HG02588 (cell line): ENCODE measurements around the gene SELENON.

Experiments used
- ATAC-seq: cut with Tn5 transposase; IDR thresholded peaks from one replicate; pipeline ENCODE4 v1.9.1; 2021; ENCODE audit warnings: mild to moderate bottlenecking, moderate library complexity; ENCODE audit not compliant: unreplicated experiment

Gene SELENON

GRCh38 chr1:25769625-25770383 is 30.2 kb upstream of the SELENON start:
- ATAC-seq: no peak

DNA sequence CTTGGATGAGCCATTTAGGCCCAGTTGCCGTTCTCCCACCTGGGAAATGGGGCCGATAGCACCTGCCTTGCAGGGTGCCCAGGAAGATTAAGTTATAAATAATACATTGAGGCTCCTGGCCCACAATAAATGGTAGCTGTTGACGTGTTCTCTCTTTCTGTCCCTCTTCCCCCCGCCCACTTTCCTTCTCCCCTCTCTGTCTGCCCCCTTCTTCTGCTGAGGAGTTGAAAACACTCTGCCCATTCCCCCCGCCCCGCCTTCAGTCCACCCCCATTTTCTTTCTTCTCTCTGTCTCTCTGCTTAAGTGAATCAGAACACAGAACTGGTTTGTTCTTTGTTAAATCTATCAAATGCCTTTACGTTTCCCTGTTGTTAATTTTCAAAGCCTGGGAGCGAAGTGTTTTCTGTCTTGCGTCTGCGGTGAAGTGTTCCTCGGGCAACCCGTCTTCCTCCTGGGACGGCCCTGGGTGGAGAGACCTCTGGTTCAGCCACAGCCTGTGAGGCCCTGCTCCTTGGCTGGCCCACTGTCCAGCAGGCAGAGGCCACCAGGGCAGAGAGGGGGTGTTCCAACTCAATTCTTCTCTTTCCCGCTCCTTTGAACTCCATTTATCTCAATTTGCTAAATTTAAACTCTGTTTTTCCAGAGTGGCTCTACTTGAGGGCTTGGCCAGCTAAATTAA is 29.3 kb upstream of the SELENON start:
- no peak for ATAC-seq

DNA sequence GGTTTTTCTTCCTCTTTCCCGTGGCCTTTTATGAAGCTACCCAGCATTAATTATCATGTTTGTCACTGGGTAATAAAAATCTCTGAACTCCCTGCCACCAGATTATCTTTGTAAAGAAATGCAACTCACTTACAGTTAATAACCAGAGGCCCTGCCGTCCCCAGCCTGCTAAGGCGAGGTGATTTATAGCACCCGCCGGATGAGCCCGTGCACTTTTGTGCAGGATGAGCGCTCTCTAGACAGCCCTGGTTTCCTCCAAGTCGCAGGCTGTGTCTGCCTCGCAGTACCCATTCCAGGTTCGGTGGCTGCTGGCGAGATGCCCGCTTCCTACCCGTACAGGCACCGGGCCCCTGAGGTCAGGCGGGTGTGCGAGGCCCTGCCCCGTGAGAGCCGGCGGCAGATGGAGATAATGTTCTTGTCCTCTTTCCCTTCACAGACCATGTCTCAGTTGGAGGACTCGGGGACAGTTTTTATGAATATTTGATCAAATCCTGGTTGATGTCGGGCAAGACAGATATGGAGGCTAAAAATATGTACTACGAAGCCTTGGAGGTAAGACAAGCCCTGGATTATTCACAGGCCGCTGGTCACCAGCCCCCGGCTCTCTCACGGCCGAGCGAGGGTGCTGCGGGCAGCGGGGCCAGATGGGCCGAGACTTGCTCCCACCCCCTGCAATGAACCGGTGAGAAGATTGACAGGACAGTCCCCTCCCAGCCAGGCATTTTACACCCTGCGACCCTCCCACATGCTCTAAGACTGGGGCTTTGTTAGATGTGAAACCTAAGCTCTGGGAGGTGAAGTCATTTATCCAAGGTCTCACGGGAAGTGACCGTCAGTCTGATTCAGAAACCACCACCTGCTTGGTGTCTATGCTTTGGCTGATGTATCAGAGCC is 28.5 kb upstream of the SELENON start:
- ATAC-seq: no peak

DNA sequence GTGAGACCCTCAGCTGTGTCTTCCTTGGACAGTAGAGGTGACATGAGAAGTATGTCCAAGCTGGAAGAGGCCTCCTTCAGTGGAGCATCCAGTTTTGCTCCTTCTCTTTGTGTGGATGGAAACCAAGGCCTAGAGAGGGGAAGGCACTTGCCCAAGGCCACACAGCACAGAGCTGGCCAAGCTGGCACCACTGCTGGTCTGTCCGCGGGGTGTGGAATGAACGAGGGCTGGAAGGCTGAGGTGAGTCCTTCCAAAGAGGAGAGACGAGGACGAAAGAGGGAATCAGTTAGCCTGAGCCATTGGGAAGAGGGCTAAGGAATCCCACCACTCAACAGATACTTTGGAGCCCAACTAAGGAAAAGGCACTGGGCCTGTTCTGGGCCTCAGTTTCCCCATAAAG is 27.8 kb upstream of the SELENON start:
- ATAC-seq: no peak

DNA sequence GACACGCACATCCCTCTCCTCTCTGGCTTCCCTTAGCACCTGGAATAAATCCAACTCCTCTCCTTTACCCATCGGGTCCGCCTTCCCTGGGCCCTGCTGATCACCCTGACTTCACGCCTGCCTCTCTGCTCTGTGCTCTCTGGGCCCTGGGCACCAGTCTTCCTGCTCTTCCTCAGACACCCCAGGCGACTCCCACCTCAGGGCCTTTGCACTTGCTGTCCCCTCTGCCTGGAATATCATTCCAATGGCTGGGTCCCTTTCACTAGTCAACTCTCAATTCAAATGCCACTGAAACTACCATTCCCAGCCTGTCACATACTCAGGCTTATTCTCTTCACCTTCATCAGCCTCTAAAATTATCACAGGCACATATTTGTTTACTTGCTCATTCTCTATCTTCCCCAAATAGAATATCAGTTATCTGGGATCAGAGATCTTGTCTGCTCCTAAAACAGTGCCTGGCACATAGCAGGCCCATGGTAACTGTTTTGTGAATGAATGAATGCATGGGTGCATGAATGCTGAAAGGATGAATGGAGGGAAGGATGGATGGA is 27.2 kb upstream of the SELENON start:
- no peak for ATAC-seq

DNA sequence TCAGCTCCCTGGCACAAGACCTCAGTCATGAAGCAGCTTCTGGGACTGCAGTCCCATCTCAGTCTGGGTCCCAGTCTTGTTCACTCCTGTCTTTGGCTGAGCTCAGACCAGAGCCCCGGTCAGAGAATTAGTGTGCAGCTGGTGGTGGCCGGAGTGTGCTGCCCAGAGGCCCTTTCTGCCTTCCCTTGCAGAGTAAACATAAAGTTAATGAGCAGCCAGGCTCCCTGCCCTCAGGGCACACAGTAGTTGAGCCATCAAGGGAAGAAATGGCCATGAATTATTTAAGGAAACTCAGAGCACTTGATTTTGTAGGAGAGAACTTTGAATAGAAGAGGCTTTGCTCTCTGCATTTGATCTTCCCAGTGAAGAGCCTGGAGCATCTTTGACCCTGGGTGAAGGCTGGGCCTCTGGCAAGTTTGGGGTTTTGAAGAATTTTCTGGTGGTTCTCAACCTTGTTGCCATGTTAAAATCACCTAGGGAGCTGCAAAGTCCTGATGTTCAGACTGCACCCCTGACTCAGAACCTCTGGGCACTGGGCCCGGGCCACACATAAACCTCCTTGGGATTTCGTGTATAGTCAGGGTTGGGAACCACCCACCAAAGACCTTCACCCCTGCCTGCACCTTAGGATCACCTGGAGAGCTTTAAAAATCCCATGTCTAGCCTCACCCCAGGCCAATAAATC is 26.4 kb upstream of the SELENON start:
- no peak for ATAC-seq

- ATAC-seq: no peak
Measured at GRCh38 chr1:25774206-25774803, 25.7 kb upstream of the SELENON start.

DNA sequence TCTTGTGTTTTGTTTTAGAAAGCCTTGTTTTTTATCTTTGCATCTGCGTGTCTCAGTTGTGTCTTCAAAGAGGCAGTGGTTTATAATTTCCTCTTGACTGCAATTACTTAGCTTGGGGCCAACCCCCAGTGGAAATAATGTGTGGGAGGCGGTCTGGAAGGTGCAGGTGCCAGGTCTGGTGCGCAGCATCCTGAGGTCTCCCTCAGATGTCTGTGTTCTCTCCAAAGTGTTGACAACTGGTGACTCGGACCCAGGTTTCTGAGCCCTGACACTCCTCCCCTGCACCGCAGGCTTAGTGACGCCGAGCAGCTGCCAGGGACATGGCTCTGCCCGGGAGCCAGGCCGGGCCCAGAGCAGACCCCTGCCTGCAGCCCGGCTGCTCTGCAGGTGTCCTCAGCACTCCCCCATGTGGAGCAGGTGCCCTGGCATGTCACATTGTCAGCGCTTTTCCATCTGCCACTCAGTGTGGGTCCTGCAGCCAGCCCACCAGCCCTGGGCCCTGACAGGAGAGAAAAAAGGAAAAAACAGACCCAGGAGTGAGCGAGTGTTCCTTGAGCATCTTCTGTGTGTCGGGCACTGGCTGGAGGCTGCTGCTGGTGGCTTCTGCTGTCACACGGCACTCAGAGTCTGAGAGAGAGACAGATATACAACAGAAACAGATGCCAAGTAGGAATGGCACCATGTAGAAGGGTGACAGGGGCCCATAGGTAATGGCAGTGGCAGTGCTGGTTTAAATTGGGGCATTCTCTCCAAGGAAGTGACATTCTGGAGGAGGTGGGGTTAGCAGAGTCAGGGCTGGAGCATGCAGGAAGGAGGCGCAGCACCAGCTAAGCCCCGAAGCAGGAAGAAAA is 24.8 kb upstream of the SELENON start:
- no peak for ATAC-seq

DNA sequence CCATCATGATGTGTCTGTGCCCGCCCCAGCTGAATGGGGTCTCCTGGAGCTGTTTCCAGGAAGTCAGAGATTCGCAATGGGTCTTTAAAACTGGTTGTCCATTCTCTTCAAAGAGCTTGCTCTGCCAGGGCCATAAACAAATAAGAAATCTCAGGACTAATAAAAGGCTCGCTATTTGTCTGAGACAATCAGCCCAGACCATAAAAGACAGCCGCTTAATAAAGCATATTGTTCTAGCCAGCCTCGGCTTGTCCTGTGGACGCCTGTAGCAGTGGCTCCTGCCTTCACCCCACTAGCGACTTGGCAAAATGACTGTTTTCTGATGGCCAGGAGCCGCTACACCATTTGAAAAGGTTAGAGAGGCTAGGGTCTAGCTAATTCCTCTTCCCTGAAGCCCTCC is 20.6 kb upstream of the SELENON start:
- no peak for ATAC-seq

DNA sequence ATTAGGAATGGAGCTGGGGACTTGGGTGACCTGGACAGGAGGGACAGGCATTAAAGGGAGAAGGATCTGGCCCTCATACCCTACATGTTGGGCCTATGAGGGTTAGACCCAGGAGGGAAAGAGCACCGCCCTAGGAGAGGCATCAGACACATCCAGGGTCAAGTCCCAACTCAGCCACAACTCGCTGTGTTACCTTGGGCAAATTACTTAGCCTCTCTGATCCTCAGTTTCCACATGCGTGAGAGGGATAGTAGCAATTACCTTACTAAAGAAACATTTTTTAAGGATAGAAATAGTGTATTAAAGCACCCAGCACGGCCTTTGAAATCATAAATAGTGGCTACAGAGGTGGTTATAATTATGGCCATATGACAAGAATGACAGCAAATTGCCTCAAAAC is 20.1 kb upstream of the SELENON start:
- ATAC-seq: no peak

DNA sequence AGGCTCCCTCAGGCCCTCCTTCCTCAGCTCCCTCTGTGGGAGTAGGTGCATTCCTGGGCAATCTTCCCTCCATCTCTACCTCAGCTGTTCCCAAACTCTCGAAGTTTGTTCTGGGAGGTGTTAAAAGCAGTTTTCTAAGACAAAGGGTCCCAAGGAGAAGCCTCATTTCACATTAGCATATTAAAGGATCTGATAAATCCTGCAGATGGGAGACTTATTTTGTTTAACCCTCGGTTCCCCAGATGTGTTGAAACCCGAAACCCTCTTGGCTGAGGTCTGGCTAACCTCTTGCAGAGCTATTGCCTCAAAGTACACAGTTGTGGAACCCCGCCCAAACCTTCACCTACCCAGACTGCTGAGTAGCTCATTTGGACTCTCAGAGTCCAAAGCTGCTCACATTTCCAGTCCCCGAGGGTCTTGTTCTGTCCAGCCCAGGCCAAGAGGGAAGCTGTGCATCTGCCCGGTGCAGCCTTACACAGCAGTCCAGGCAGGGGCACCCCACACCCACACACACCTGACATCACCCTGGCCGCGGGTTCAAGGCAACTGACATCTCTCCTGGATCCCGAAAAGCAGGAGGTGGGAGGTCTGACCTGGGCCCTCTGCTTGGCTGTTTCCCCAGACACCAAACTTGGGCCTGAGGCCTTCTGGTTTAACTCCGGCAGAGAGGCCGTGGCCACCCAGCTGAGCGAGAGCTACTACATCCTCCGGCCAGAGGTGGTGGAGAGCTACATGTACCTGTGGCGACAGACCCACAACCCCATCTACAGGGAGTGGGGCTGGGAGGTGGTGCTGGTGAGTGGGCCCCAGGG is 19.5 kb upstream of the SELENON start:
- no peak for ATAC-seq

DNA sequence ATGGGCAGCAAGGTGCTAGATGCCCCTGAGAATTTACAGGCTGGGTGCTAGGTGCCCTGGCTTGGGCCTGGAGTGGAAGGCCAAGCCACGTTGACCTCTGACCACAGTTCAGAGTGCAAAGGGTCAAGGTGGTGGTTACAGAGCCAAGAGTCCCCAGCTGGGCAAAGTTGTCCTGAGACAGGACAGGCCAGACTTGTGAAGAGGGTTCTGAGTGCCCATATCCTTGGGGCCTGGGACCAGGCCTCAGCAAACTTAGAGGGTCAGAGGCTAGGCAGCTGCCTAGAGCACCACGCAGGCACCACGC is 18.9 kb upstream of the SELENON start:
- ATAC-seq: no peak

- no peak for ATAC-seq
Measured at GRCh38 chr1:25782608-25783201, 17.3 kb upstream of the SELENON start.

- no peak for ATAC-seq
Measured at GRCh38 chr1:25784575-25785051, 15.4 kb upstream of the SELENON start.

DNA sequence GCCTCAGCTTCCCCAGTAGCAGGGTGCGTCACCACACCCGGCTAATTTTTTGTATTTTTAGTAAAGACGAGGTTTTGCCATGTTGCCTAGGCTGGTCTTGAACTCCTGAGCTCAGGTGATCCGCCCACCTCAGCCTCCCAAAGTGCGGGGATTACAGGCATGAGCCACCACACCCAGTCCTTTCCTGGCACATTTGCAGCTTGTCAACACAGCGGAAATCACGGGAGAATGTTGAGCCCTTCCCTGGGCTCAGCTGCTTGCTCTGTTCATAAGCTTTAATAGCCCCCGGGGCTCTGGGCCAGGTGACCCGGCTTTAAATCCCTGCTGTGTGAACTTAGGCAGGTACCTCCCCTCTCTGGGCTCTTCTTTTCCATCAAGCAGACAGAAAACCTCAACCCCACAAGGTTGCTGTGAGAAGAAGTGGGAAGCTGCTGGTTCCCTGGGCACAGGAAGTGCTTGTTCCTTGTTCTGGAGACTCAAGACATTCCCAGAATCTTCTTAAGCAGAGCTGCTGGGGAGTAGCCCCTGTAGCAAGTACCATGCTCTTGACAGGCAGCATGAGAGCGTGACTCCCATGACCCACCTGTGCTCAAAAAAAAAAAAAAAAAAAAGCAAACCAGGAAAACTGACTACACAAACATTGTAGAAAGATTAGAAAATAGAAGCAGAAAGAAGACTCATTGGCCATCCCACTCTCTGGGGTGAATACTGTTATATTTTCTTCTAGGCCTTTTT is 14.5 kb upstream of the SELENON start:
- no peak for ATAC-seq

GRCh38 chr1:25786887-25787759 is 12.9 kb upstream of the SELENON start:
- no peak for ATAC-seq

DNA sequence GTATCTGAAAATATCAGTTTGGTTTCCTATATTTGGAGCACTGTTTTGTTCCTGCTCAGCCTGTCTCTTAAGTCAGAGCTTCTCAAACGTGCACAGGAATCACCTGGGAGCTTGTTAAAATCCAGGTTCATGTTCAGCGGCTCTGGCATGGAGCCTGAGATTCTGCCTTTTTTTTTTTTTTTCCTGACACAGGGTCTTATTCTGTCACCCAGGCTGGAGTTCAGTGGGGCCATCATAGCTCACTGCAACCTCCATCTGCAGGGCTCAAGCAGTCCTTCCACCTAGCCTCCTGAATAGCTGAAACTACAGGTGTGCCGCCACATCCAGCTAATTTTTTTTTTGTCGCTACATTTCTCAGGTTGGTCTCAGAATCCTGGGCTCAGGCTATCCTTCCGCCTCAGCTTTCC is 12.2 kb upstream of the SELENON start:
- no peak for ATAC-seq
